Lower leg skin (tissue), 3 donors: ENCODE results near the gene ELF5.

ENCODE experiments used
- CTCF ChIP-seq, 3 donors: fragments of 450-650 bp; IDR thresholded peaks; one replicate each; pipeline ENCODE4 v1.5.1; 2016; ENCODE audit warnings: antibody characterized with exemption in 3 of 3, mild to moderate bottlenecking in 3 of 3, moderate library complexity in 2 of 3
- POLR2A ChIP-seq, 2 donors: fragments of 450-650 bp; IDR thresholded peaks; one replicate each; pipeline ENCODE4 v1.6.1; 2016 to 2017; ENCODE audit warnings: antibody characterized with exemption in 2 of 2, mild to moderate bottlenecking in 1 of 2, moderate library complexity in 1 of 2

- TF ChIP-seq CTCF (IDR thresholded peaks at IDR 0.05) = no peak
- TF ChIP-seq POLR2A (IDR thresholded peaks at IDR 0.05) = no peak
These were observed 32.3 kb downstream of the ELF5 start for GRCh38 chr11:34481307-34481706.
